ENCODE measurements around the gene RAB9B.
"Not testable (repeated sequence)": the region's sequence is repeated elsewhere in the genome, so short reads cannot be mapped to it uniquely, and the experiment has no call there.

Gene RAB9B, protein sequence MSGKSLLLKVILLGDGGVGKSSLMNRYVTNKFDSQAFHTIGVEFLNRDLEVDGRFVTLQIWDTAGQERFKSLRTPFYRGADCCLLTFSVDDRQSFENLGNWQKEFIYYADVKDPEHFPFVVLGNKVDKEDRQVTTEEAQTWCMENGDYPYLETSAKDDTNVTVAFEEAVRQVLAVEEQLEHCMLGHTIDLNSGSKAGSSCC

DNA sequence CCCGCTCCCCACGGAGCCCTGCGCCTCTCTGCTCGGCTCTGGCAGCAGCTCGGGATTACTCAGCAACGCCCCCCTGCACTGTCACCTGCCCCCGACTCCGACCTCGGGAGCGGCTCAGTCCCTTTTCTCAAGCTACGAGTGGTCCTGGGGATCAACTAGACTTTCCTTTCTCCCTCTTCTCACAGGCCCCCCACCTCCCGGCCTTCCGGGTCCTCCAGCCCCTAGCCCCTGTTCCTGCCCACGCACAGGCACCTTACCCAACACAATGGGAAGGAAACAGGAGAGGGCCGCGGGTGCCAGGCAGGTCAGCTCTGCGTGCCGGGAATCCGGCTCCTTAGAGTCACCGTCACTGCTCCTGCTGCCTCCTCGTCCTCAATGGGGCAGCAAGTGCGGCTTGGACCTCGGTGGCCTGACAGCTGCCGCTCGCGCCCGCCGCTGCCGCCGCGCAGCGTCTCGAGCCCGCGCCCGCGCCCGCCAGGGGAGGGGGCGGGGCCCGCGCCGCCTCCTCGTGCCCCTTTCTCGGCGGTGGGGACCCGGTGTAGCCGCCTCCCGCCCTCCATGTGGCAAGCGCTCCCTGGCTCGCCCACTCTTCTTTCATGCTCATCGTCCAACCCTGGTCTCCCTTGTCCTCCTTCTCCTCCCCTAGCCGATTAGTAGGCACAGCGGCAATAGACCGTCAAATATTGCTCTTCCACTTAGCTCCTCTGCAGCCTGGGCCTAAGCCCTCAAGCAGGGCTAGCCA lies at the start of gene RAB9B:
RAB9B (minus strand) TSS at position 455 of the 742 bp plus-strand sequence. CDS start 6,473 bp downstream, outside the sequence.
- peak; percentile 0 to 52 for DNase-seq (ENCODE audit: low read depth in 2 of 2)

DNA sequence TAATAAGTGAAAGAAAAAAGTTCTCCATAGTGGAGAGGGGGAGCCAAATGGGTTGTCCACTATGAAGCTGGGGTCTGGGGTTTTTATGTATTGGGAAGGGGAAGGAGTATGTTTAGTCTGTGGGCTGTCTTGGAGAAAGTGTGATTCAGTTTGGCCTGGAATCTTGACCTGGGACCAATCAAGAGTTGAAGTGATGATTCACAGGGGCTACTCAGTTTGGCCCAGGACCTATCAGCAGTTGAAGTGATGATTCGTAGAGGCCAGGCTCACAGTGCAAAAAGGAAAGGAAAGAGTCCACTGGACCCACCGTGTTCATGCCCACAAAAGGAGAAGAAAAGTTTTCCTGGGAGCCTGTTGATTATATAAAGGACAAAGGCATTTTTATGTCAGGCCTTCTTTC lies 47.3 kb upstream of the RAB9B start:
- no peak for DNase-seq (ENCODE audit: low read depth in 2 of 2)

DNA sequence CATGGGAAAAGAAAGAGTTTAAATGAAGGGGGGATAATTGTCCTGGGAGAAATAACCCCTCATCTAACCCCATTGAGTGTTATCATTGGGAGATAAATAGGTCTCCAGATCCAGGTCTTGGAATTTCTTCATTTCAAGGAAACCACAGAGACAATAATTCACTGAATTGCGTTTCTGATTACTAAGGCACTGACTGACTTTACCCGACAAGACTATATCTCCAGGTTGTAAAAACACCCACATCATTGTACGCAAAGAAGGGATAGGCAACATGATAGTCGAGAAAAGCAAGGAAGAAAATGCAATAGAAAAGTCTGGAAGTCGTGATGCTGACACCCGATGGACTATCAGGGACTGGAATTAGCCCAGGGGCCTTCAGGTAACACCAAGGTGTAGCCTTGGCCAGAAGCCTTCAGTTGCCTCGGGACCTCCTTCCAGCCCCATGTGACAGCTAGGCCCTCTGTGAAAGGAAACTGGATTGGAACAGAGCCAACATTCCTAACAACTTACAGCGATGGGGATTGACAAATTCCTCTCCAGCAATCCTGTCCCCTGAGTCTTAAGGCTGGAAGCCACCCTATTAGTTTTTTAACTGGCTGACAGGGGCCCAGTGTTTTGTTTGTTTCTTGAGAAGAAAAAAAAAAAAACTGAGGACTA lies 46.5 kb upstream of the RAB9B start:
- DNase-seq (ENCODE audit: low read depth in 2 of 2), result no peak

DNA sequence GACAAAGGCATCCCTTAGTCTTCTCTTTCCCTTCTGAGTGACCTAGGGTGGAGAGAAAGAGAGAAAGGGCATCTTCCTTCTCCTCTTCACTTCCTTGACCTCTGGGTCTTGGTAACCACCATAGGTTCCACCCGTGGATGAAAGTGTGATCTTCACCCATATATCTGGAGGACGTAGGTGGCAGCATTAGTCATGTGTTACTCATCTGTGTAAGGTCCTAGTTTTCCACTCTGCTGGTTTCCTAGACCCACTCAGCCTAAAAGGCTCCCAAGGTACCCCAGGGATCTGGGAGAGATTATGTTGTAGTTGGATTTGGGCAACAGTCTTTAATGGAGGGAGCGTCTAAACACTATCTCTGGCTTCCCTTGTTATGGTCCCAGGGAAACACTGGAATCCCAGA lies 45.5 kb upstream of the RAB9B start:
- DNase-seq (ENCODE audit: low read depth in 2 of 2), result no peak

GRCh38 chrX:103864886-103865534 lies 33.0 kb upstream of the RAB9B start:
- no peak for DNase-seq (ENCODE audit: low read depth in 2 of 2)

- no peak for DNase-seq (ENCODE audit: low read depth in 2 of 2)
These were observed 32.1 kb upstream of the RAB9B start for GRCh38 chrX:103864149-103864548.

- DNase-seq (ENCODE audit: low read depth in 2 of 2), result no peak
These were observed 29.1 kb upstream of the RAB9B start for GRCh38 chrX:103861200-103861599.

DNA sequence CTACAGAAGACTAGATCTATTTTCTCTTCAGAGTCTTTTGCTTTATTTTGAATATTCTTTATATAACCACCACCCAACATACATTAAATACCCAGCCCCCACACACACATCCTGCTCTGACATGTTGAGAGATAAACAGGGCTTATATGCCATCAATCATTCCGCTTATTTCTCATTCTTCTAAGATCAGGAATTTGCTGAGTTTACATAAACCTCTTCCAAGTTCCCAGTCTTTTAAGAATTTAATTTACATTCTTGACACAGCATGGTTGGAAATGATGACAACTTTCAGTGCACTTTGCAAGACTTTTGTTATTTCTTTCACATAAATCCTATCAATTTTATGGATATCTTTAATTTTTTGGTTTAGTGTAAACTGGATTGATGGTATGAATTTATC lies 17.5 kb upstream of the RAB9B start:
- DNase-seq (ENCODE audit: low read depth in 2 of 2), result no peak

- no peak for DNase-seq (ENCODE audit: low read depth in 2 of 2)
These were observed 15.3 kb upstream of the RAB9B start for GRCh38 chrX:103847174-103847870.

DNA sequence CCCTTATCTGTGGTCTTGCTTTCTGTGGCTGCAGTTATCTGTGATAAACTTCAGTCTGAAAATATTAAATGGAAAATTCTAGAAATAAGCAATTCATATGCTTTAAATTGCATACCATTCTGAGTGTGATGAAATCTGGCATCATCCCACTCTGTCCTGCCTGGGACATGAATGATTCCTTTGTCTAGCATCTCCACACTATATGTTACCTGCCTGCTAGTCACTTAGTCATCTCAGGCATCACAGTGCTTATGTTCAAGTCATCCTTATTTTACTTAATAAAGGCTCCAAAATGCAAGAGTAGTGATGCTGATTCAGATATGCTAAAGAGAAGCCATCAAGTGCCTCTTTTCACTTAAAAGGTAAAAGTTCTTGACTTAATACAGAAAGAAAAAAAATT lies 14.3 kb upstream of the RAB9B start:
- DNase-seq (ENCODE audit: low read depth in 2 of 2), result no peak

- DNase-seq (ENCODE audit: low read depth in 2 of 2), result peak; percentile 20 to 23
These were observed 13.2 kb upstream of the RAB9B start for GRCh38 chrX:103845165-103845653.

DNA sequence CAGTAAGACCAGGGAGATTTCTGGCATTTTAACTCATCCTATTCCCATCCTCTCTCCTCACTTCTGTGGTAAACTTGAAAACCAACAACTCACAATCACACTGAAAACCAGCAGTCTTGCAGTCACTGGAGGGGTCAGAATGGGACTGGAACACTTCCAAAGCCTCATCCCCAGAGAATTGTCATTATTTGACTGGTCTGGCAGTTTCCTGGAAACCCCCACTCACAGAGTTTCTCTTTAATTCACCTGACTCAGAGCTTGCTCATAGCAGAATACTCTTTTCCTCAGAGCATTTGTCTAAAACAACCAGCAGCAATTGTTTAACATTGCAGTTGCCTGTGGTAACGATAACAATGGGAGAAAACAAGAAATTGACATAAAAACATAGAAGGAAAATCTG lies 7.3 kb upstream of the RAB9B start:
- no peak for DNase-seq (ENCODE audit: low read depth in 2 of 2)

DNA sequence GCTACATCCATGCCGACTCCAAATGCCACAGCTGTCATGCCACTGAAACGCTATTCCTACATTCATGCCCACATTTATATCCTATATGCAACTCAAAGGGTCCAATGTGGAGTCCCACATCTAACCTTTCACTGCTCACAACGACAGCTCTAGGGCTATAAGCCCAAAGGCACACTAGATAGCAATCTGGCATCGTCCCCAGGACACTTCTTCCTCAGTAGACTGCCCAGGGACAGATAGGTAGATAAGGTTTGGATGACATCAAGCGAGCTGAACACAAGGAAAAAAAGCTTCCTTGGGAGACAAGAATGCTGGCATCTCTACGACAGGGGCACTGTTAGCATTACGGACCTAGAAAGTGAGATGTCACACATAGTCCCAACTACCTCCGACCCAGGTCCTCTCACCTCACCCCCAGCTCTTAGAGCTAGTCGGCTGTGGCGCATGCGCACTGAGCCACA lies 685 bp downstream of the RAB9B start:
- DNase-seq (ENCODE audit: low read depth in 2 of 2), result peak in 1 of 2 donors; percentile 49

DNA sequence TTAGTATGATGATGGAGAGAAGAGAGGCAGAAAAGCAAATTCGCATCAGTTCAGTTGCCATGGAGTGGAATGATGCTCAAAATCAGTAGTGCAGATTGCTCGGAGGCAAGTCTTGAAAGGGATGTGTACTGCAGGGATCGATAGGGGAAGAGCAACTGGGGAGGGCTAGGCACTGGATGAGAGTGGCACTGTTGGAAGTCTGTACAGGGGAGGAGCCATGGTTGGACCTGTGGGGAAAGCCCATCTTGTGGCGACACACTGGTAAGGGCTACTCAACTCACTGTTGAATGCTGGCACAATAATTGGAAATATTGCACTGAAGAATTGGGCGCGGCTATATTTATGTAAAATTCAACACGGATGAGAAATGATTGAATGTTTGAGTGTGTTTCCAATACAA lies 1.2 kb downstream of the RAB9B start:
- no peak for DNase-seq (ENCODE audit: low read depth in 2 of 2)

- no peak for DNase-seq (ENCODE audit: low read depth in 2 of 2)
These were observed 3.5 kb downstream of the RAB9B start for GRCh38 chrX:103828529-103828928.

- DNase-seq (ENCODE audit: low read depth in 2 of 2), result no peak
These were observed 6.2 kb downstream of the RAB9B start for GRCh38 chrX:103825881-103826280.

DNA sequence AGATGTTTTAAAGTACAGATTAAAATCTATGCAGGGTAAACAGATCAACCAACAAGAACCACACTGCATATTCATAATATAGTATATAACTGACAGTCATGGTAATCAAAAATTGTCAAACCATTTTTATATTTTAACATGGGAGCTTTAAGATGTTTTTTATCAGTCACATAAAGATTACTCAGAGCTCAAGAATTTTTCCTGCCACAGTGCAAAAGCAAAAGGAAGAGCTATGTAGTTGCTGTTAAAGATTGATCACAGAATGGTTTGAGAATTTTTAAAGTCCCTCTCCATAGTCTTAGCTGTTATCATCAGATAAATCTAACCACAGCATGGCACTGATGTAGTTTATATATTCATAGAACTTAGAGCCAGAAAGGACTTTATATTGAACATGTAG lies 8.5 kb downstream of the RAB9B start:
- DNase-seq (ENCODE audit: low read depth in 2 of 2), result no peak

GRCh38 chrX:103820802-103821201 lies 11.3 kb downstream of the RAB9B start:
- not testable (repeated sequence) for DNase-seq (ENCODE audit: low read depth in 2 of 2)

DNA sequence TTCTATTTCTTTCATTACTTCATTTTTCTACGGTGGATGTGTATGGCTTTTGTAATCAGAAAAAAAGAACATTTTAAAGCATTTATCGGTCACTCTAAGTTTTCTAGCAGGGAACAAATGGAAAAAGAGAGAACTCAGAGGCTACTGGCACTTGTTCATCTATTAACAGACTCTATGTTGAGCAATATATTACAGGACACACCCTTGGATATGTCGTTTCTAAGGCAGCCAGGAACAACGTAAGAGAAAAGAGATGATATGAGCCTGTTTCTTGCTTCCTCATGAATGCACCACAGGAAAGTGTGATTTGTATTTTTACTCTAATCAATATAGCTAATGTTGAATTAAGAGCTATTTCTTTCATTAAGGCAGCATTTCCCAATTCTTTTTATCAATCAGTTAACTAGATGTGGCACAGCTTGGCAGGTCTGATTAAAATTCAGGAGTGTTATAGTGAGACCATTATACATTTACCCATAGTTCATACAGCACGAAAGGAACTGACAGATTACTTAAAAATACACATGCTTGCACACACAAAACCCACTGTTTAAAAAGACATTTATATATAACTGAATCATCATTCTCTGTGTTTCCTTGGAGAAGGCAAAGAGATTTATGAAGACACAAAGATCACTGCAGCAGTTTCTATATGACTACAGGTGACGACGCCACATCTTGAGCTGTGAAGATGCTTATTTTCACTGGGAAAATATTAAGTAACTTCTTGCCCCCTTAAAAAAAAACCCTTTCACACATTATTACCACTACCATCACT lies 13.0 kb downstream of the RAB9B start:
- DNase-seq (ENCODE audit: low read depth in 2 of 2), result no peak

- DNase-seq (ENCODE audit: low read depth in 2 of 2), result no peak
These were observed 14.6 kb downstream of the RAB9B start for GRCh38 chrX:103817502-103817901.

- DNase-seq (ENCODE audit: low read depth in 2 of 2), result not testable (repeated sequence)
These were observed 15.0 kb downstream of the RAB9B start for GRCh38 chrX:103817101-103817500.

Data from stimulated activated CD8-positive, alpha-beta memory T cell treated with anti-CD3 and anti-CD28 coated beads, Interleukin-2, amount 100 ng/mL, for 48 hours (primary cell).